GM12878 (cell line): ENCODE data around the gene CFAP54. TPM values are rescaled to one million over a fixed set of nuclear protein-coding genes. Genes with fewer than 3 reads are reported as not detected.

ENCODE experiments used
- ATAC-seq: fragments of 200-7000 bp; cut with Tn5 transposase; 3 replicates; pipeline ENCODE4 v1.9.1; 2020; ENCODE audit warnings: mild to moderate bottlenecking, moderate library complexity
- BruUV-seq: library from RNA; stranded (reverse); fragments of 400-500 nt; replicated peaks from 2 replicates; lab custom pipeline; 2021; lab: Mats Ljungman, UMichigan
- CTCF ChIA-PET: fragments of 300-600 bp; sonication (Branson Sonifier 250); formaldehyde crosslinking; extraction: SDS; loops from one replicate; lab custom pipeline; 2021; ENCODE audit warnings: inconsistent platforms; lab: Yijun Ruan, JAX
- POLR2A ChIA-PET: fragments of 350-600 bp; formaldehyde crosslinking; extraction: SDS; loops from one replicate; lab custom pipeline; 2021; ENCODE audit warnings: inconsistent platforms; lab: Charles Lee
- RAD21 ChIA-PET: fragments of 300-600 bp; sonication (Branson Sonifier 250); formaldehyde crosslinking; loops from one replicate; lab custom pipeline; 2023; ENCODE audit warnings: antibody characterized with exemption; ENCODE audit not compliant: unreplicated experiment; lab: Charles Lee
- SMC1A ChIA-PET: fragments of 300-600 bp; sonication (Branson Sonifier 250); formaldehyde crosslinking; loops from one replicate; lab custom pipeline; 2023; ENCODE audit not compliant: unreplicated experiment, uncharacterized antibody; lab: Charles Lee
- DNase-seq: peaks from one replicate; pipeline ENCODE4 v3.0.0-alpha.2; 2011; ENCODE audit warnings: low read depth, low spot score
- FAIRE-seq: peaks from 3 replicates; lab custom pipeline; 2011; peaks lifted over from hg19 to GRCh38; lab: Jason Lieb, UNC
- H2AFZ ChIP-seq: 2 replicates; pipeline ENCODE4 v1.6.0; 2011; ENCODE audit warnings: low read depth, low read length, control low read depth; ENCODE audit not compliant: control insufficient read depth
- H3K27ac ChIP-seq: 2 replicates; pipeline ENCODE4 v1.5.1; 2011; ENCODE audit warnings: control low read depth; ENCODE audit not compliant: control insufficient read depth, insufficient read depth
- H3K27me3 ChIP-seq, 2 experiments: replicated peaks in 1 of 2; 2 replicates each; pipeline versions ENCODE4 v1.6.0 to v1.6.1; 2011; ENCODE audit warnings: low read length in 1 of 2; ENCODE audit not compliant: control insufficient read depth in 2 of 2, insufficient read depth in 2 of 2
- H3K36me3 ChIP-seq, 2 experiments: 2 replicates each; pipeline ENCODE4 v1.5.1; 2011; ENCODE audit warnings: low read length in 1 of 2; ENCODE audit not compliant: control insufficient read depth in 2 of 2, insufficient read depth in 2 of 2
- H3K4me1 ChIP-seq: 2 replicates; pipeline ENCODE4 v1.6.1; 2011; ENCODE audit warnings: mild to moderate bottlenecking, low read length, moderate library complexity, mixed read lengths; ENCODE audit not compliant: control insufficient read depth, insufficient read depth
- H3K4me2 ChIP-seq: 2 replicates; pipeline ENCODE4 v1.6.0; 2011; ENCODE audit warnings: control low read depth; ENCODE audit not compliant: control insufficient read depth, insufficient read depth
- H3K4me3 ChIP-seq: fragments of 200-600 bp; sonication (generic); 2 replicates; pipeline ENCODE4 v1.5.1; 2016
- H3K79me2 ChIP-seq: 2 replicates; pipeline ENCODE4 v1.6.0; 2011; ENCODE audit warnings: low read length; ENCODE audit not compliant: control insufficient read depth, insufficient read depth
- H3K9ac ChIP-seq: 2 replicates; pipeline ENCODE4 v1.8.0; 2011; ENCODE audit warnings: low read length, control low read depth, mixed read lengths; ENCODE audit not compliant: control insufficient read depth, insufficient read depth
- H3K9me3 ChIP-seq: replicated peaks from 3 replicates; pipeline ENCODE4 v1.5.1; 2011; ENCODE audit warnings: mild to moderate bottlenecking, low read length; ENCODE audit not compliant: control insufficient read depth, insufficient read depth
- H4K20me1 ChIP-seq: 2 replicates; pipeline ENCODE4 v1.6.0; 2011; ENCODE audit not compliant: control insufficient read depth, insufficient read depth
- GABPA ChIP-seq: IDR thresholded peaks from 2 replicates; pipeline ENCODE4 v1.6.1; 2014; ENCODE audit warnings: antibody characterized with exemption, low read depth, mild to moderate bottlenecking, inconsistent platforms
- HDAC2 ChIP-seq: fragments of 200-600 bp; sonication (generic); IDR thresholded peaks from 2 replicates; pipeline ENCODE4 v1.6.1; 2017
- TCF12 ChIP-seq: IDR thresholded peaks from 2 replicates; pipeline ENCODE4 v1.6.1; 2011; ENCODE audit warnings: low read depth, mild to moderate bottlenecking, low read length
- TCF3 ChIP-seq: IDR thresholded peaks from 2 replicates; pipeline ENCODE4 v1.6.1; 2012; ENCODE audit warnings: low read depth, mild to moderate bottlenecking, low read length, borderline replicate concordance; ENCODE audit not compliant: insufficient read depth
- WGBS: methylation state at CpG from one replicate; pipeline ENCODE4 v1.1.6; 2016; ENCODE audit warnings: low lambda C conversion rate; ENCODE audit not compliant: insufficient replicate concordance, insufficient coverage; ENCODE audit errors: missing lambda C conversion rate; 5-methylcytosine and 5-hydroxymethylcytosine counted together
- in situ Hi-C: fragments of 300-500 bp; cut with MboI; formaldehyde crosslinking; loops from 9 replicates; pipeline ENCODE4 v1.14.3; 2018; ENCODE audit warnings: mixed read lengths
- intact Hi-C: fragments of 100-400 bp; cut with micrococcal nuclease; formaldehyde crosslinking; loops from one replicate; pipeline ENCODE4 v1.14.2; 2022; ENCODE audit not compliant: unreplicated experiment
- polyA plus RNA-seq, 11 experiments: library from polyadenylated mRNA; depleted of rRNA in 4 of 11; unstranded in 6 of 11; stranded (reverse) in 5 of 11; fragments of >200 nt; fragmentation: Nextera tagmentation in 4 of 11; fragmentation: Illumina TruSeq in 1 of 11; extraction: Ambion mirVana in 4 of 11; extraction: Trizol in 1 of 11; gene quantifications; 1 replicate in 1 of 11; 2 replicates in 10 of 11; pipeline versions ENCODE4 v1.2.1 to v1.2.3, GENCODE V29; 2011 to 2016; ENCODE audit warnings: inconsistent platforms in 2 of 11, missing spikeins in 2 of 11, low read depth in 1 of 11
- total RNA-seq, 4 experiments: library from RNA; depleted of rRNA in 3 of 4; stranded (reverse); fragments of >200 nt in 3 of 4; fragmentation: Illumina TruSeq in 1 of 4; extraction: Trizol in 1 of 4; gene quantifications; 2 replicates each; pipeline versions ENCODE4 v1.2.1 to v1.2.3, GENCODE V29; 2013 to 2021
- TF ChIP-seq, protein P1 (sequence below): fragments of 450-650 bp; IDR thresholded peaks from 2 replicates; pipeline ENCODE4 v1.6.1; 2017; ENCODE audit warnings: mild to moderate bottlenecking, moderate library complexity
- TF ChIP-seq, protein P2 (sequence below): fragments of 150-350 bp; IDR thresholded peaks from 2 replicates; pipeline ENCODE4 v1.6.1; 2014; ENCODE audit warnings: mild to moderate bottlenecking, low read depth, low read length
- TF ChIP-seq, protein P3 (sequence below), 3 experiments: IDR thresholded peaks in 2 of 3; conservative IDR thresholded peaks in 1 of 3; 2 replicates each; pipeline ENCODE4 v1.5.1; 2011; ENCODE audit warnings: low read depth in 3 of 3, low read length in 3 of 3, mild to moderate bottlenecking in 3 of 3, control low read depth in 2 of 3, moderate library complexity in 2 of 3, inconsistent platforms in 1 of 3, mixed read lengths in 1 of 3; ENCODE audit not compliant: control insufficient read depth in 2 of 3, insufficient read depth in 1 of 3; ENCODE audit errors: extremely low read depth in 1 of 3

CFAP54 gene
- total and polyA plus RNA-seq, 10 of the 15 experiments (the other 5 are each of a cell fraction or from before 2014, with no cell fraction given): 0.19 to 1.5 (median 0.56) TPM

DNA sequence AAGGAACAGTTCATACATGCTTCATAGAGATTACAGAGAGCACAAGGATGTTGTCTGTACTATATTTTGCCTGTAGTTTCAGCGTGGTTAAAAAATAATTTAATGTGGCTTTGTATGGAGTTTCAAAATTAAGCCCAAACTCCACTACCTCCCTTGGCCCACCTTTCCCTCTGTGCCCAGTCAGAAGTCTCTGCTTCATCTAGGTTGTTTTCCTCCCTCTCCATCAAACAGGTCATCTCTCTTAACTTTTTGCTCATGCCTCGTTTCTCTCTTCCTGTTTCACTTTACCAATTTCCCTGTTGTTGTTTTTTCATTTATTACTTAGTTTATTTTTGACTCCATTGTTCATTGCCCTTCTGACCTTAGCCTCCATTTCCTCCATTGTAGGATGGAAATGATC lies 322.8 kb downstream of the CFAP54 start:
- BruUV-seq: no TSS peak

DNA sequence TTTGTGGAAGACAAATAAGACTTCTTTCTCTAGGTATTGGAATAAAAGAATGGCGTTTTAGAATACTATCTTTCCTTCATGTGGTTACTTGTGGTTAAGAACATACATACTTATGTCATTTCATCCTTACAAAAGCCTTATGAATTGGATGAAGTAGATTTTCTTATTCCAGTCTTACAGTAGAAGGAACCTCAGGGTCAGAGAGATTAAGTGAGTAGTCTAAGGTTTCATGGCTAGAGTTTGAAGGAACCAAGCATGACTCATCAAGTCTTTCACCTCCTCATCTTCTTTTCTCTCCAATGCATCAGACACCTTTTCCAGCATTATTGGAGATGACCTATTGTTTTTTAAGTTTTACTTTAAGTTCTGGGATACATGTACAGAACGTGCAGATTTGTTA lies 324.8 kb downstream of the CFAP54 start:
- CTCF ChIA-PET: no interaction called here
- TF ChIP-seq, protein P1, sequence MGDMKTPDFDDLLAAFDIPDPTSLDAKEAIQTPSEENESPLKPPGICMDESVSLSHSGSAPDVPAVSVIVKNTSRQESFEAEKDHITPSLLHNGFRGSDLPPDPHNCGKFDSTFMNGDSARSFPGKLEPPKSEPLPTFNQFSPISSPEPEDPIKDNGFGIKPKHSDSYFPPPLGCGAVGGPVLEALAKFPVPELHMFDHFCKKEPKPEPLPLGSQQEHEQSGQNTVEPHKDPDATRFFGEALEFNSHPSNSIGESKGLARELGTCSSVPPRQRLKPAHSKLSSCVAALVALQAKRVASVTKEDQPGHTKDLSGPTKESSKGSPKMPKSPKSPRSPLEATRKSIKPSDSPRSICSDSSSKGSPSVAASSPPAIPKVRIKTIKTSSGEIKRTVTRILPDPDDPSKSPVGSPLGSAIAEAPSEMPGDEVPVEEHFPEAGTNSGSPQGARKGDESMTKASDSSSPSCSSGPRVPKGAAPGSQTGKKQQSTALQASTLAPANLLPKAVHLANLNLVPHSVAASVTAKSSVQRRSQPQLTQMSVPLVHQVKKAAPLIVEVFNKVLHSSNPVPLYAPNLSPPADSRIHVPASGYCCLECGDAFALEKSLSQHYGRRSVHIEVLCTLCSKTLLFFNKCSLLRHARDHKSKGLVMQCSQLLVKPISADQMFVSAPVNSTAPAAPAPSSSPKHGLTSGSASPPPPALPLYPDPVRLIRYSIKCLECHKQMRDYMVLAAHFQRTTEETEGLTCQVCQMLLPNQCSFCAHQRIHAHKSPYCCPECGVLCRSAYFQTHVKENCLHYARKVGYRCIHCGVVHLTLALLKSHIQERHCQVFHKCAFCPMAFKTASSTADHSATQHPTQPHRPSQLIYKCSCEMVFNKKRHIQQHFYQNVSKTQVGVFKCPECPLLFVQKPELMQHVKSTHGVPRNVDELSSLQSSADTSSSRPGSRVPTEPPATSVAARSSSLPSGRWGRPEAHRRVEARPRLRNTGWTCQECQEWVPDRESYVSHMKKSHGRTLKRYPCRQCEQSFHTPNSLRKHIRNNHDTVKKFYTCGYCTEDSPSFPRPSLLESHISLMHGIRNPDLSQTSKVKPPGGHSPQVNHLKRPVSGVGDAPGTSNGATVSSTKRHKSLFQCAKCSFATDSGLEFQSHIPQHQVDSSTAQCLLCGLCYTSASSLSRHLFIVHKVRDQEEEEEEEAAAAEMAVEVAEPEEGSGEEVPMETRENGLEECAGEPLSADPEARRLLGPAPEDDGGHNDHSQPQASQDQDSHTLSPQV: no peak
- TF ChIP-seq TCF12 (no peak), HDAC2 (no peak)
- TF ChIP-seq, protein P2, sequence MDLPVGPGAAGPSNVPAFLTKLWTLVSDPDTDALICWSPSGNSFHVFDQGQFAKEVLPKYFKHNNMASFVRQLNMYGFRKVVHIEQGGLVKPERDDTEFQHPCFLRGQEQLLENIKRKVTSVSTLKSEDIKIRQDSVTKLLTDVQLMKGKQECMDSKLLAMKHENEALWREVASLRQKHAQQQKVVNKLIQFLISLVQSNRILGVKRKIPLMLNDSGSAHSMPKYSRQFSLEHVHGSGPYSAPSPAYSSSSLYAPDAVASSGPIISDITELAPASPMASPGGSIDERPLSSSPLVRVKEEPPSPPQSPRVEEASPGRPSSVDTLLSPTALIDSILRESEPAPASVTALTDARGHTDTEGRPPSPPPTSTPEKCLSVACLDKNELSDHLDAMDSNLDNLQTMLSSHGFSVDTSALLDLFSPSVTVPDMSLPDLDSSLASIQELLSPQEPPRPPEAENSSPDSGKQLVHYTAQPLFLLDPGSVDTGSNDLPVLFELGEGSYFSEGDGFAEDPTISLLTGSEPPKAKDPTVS: no peak

More for the DNA sequence above, 322.8 kb downstream of the CFAP54 start:
- Histone ChIP-seq H3K79me2 (no peaks in the 10 kb centered on the region), H3K27me3 (no peaks in the 10 kb centered on the region; a peak in 1 of 4 replicates), H3K36me3 (no peaks in the 10 kb centered on the region), H3K9me3 (no peaks in the 10 kb centered on the region), H3K4me3 (no peak overlapping the region), H3K4me2 (no peak overlapping the region), H3K9ac (no peak overlapping the region), H3K4me1 (no peaks in the 10 kb centered on the region), H2AFZ (no peak overlapping the region), H4K20me1 (no peaks in the 10 kb centered on the region), H3K27ac (no peak overlapping the region)
- 0% methylated on average over 2 of the region's 2 CpGs for whole genome bisulfite sequencing
- no peak for FAIRE-seq
- CTCF ChIA-PET: no interaction called here
- TF ChIP-seq TCF3 (no peak), GABPA (no peak)
- TF ChIP-seq, protein P3, sequence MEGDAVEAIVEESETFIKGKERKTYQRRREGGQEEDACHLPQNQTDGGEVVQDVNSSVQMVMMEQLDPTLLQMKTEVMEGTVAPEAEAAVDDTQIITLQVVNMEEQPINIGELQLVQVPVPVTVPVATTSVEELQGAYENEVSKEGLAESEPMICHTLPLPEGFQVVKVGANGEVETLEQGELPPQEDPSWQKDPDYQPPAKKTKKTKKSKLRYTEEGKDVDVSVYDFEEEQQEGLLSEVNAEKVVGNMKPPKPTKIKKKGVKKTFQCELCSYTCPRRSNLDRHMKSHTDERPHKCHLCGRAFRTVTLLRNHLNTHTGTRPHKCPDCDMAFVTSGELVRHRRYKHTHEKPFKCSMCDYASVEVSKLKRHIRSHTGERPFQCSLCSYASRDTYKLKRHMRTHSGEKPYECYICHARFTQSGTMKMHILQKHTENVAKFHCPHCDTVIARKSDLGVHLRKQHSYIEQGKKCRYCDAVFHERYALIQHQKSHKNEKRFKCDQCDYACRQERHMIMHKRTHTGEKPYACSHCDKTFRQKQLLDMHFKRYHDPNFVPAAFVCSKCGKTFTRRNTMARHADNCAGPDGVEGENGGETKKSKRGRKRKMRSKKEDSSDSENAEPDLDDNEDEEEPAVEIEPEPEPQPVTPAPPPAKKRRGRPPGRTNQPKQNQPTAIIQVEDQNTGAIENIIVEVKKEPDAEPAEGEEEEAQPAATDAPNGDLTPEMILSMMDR (IDR thresholded peaks at IDR 0.05 in 2 of 3, conservative IDR thresholded peaks at IDR 0.05 in 1 of 3; ENCODE audit: control insufficient read depth in 2 of 3, extremely low read depth in 1 of 3, insufficient read depth in 1 of 3, low read depth in 3 of 3, low read length in 3 of 3): no peak
- RAD21 ChIA-PET: no interaction called here
- SMC1A ChIA-PET: no interaction called here
- POLR2A ChIA-PET: no interaction called here
- no peak for DNase-seq
- in situ Hi-C loops: no loop called here
- intact Hi-C loops: no loop called here
- no peak for ATAC-seq

More for the DNA sequence above, 324.8 kb downstream of the CFAP54 start:
- H3K27me3 ChIP-seq: no peaks in the 10 kb centered on the region; a peak in 1 of 4 replicates
- ChIA-PET SMC1A (no interaction called here), POLR2A (no interaction called here), RAD21 (no interaction called here)
- 7% methylated on average over 2 of the region's 2 CpGs for WGBS
- ATAC-seq (no peak), DNase-seq (no peak), FAIRE-seq (no peak)
- H3K9ac ChIP-seq: no peak overlapping the region
- H3K4me3 ChIP-seq: no peak overlapping the region
- H3K27ac ChIP-seq: no peak overlapping the region
- no peaks in the 10 kb centered on the region for H3K9me3 ChIP-seq
- H3K4me1 ChIP-seq: no peaks in the 10 kb centered on the region
- no peak overlapping the region for H3K4me2 ChIP-seq
- no TSS peak for BruUV-seq
- H2AFZ ChIP-seq: no peak overlapping the region
- in situ Hi-C loops (no loop called here), intact Hi-C loops (no loop called here)
- no peaks in the 10 kb centered on the region for H3K36me3 ChIP-seq
- no peaks in the 10 kb centered on the region for H3K79me2 ChIP-seq
- H4K20me1 ChIP-seq: no peaks in the 10 kb centered on the region
